ENCODE data around the gene NADK2.

DNA sequence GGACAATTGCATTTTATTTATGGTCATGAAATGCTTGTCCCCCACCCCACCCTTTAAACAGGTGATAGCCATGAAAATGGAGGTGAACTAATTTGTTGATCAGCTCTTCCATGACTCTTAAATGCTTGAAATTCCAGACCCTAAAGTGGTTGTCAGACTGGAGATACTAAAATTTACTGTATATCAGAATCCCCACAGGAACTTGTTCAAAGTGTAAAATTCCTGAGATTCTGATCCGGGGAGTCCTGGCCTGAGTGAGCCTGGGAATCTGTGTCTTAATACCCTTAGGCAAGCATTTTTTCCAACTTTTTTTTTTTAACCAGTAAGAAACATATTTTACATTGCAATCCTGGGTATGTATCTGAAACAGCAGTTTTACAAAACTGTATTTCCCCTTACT is 85.1 kb downstream of the NADK2 start:
- TF ChIP-seq, protein P1, sequence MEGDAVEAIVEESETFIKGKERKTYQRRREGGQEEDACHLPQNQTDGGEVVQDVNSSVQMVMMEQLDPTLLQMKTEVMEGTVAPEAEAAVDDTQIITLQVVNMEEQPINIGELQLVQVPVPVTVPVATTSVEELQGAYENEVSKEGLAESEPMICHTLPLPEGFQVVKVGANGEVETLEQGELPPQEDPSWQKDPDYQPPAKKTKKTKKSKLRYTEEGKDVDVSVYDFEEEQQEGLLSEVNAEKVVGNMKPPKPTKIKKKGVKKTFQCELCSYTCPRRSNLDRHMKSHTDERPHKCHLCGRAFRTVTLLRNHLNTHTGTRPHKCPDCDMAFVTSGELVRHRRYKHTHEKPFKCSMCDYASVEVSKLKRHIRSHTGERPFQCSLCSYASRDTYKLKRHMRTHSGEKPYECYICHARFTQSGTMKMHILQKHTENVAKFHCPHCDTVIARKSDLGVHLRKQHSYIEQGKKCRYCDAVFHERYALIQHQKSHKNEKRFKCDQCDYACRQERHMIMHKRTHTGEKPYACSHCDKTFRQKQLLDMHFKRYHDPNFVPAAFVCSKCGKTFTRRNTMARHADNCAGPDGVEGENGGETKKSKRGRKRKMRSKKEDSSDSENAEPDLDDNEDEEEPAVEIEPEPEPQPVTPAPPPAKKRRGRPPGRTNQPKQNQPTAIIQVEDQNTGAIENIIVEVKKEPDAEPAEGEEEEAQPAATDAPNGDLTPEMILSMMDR (IDR thresholded peaks at IDR 0.05; ENCODE audit: low read depth, low read length), result no peak
- no peak for TF ChIP-seq EZH2phosphoT487 (IDR thresholded peaks at IDR 0.05; ENCODE audit: low read depth)

All from OCI-LY3 (cell line).